ENCODE data around the gene PROSER3. TPM values are rescaled to one million over a fixed set of nuclear protein-coding genes. Genes with fewer than 3 reads are reported as not detected.

PROSER3 gene
- total and polyA plus RNA-seq, 2 of the 4 experiments (the other 2 are of a cell fraction) = 5.4 to 21.8 TPM

GRCh38 chr19:35727956-35728706 is 29.8 kb upstream of the PROSER3 start:
- no peak overlapping the region for H3K4me2 ChIP-seq (ENCODE audit: low read depth, low read length)
- no peak overlapping the region for H2BK5ac ChIP-seq (ENCODE audit: low read depth, low read length, poor library complexity, severe bottlenecking)
- ATAC-seq (ENCODE audit: low read depth) = no peak
- no peak overlapping the region for H2BK20ac ChIP-seq (ENCODE audit: low read depth, low read length)
- BruUV-seq (replicated peaks) = no TSS peak
- no peak overlapping the region for H3K27ac ChIP-seq (ENCODE audit: insufficient read depth, low read length)
- no peak overlapping the region for H3K23ac ChIP-seq (ENCODE audit: low read depth, low read length)
- ChIA-PET CTCF (no interaction called here), POLR2A (ENCODE audit: unreplicated experiment) (no interaction called here)
- WGBS, 2 experiments (ENCODE audit: extremely low coverage in 2 of 2, insufficient read length in 1 of 2) = 95% methylated on average over 15 of the region's 19 CpGs; no CpG with 5 or more reads in 1 of the 2 experiments
- no peak overlapping the region for H4K5ac ChIP-seq (ENCODE audit: low read depth, low read length)
- no peaks in the 10 kb centered on the region for H3K9me3 ChIP-seq (ENCODE audit: control insufficient read depth, insufficient read depth, low read length)
- H3K9ac ChIP-seq (ENCODE audit: low read depth, low read length) = no peak overlapping the region
- no peak for DNase-seq
- in situ Hi-C loops (cut with MboI; ENCODE audit: low sequenced_read_pairs) (no loop called here), intact Hi-C loops (cut with micrococcal nuclease) (no loop called here), dilution Hi-C loops (cut with HindIII; ENCODE audit: low sequenced_read_pairs, unreplicated experiment) (no loop called here)
- no peaks in the 10 kb centered on the region for H3K4me1 ChIP-seq (ENCODE audit: control insufficient read depth, insufficient read depth, low read length)
- peaks cover 17% of the 10 kb centered on the region for H4K20me1 ChIP-seq (ENCODE audit: insufficient read depth, low read length)
- H3K14ac ChIP-seq (replicated peaks; ENCODE audit: low read depth, low read length) = no peak overlapping the region
- H3K18ac ChIP-seq (ENCODE audit: low read depth, low read length) = no peak overlapping the region
- no peak overlapping the region for H3K4ac ChIP-seq (ENCODE audit: low read depth, low read length)
- no peak overlapping the region for H4K8ac ChIP-seq (ENCODE audit: low read depth in 2 of 2, low read length in 2 of 2)
- H3K79me1 ChIP-seq (ENCODE audit: low read depth in 1 of 2, low read length in 2 of 2) = peaks cover 10% of the 10 kb centered on the region in 2 experiments
- no peak for TF ChIP-seq MXI1 (IDR thresholded peaks at IDR 0.05; ENCODE audit: borderline replicate concordance, low read depth, low read length)
- no peak for TF ChIP-seq CEBPB (IDR thresholded peaks at IDR 0.05; ENCODE audit: low read depth, low read length)
- no peak for TF ChIP-seq MAZ (IDR thresholded peaks at IDR 0.05; ENCODE audit: borderline replicate concordance, low read depth, low read length)
- TF ChIP-seq POLR2A (IDR thresholded peaks at IDR 0.05; ENCODE audit: low read depth, low read length) = no peak
- TF ChIP-seq ELK1 (IDR thresholded peaks at IDR 0.05; ENCODE audit: borderline replicate concordance, low read depth, low read length) = no peak
- TF ChIP-seq NFE2L2 (IDR thresholded peaks at IDR 0.05; ENCODE audit: low read depth, low read length) = no peak
- no peak overlapping the region for H2BK15ac ChIP-seq (ENCODE audit: low read depth, low read length)
- H3K9me1 ChIP-seq (ENCODE audit: insufficient read depth, low read length) = no peaks in the 10 kb centered on the region
- no peak overlapping the region for H3K56ac ChIP-seq (ENCODE audit: extremely low read depth, insufficient read depth, low read length)
- no peak overlapping the region for H2AFZ ChIP-seq (replicated peaks; ENCODE audit: low read length, poor library complexity)
- H3K27me3 ChIP-seq (ENCODE audit: control insufficient read depth, insufficient read depth, low read length) = no peaks in the 10 kb centered on the region
- peaks cover 94% of the 10 kb centered on the region for H3K36me3 ChIP-seq (ENCODE audit: control insufficient read depth, insufficient read depth, low read length)
- no peak overlapping the region for H2BK120ac ChIP-seq (ENCODE audit: low read depth, low read length)
- H3K4me3 ChIP-seq (ENCODE audit: insufficient read depth, low read depth, low read length) = no peak overlapping the region
- H4K91ac ChIP-seq (ENCODE audit: insufficient read depth, low read depth, low read length) = no peak overlapping the region
- no peak overlapping the region for H2AK9ac ChIP-seq (replicated peaks; ENCODE audit: low read depth, low read length, poor library complexity)
- no peak overlapping the region for H2AK5ac ChIP-seq (ENCODE audit: low read depth, low read length)

All from IMR-90 (cell line).